PC-9 (cell line): Measurements from ENCODE around the gene ROBO1.

ENCODE experiments used
- EZH2 ChIP-seq: fragments of 200-600 bp; sonication (generic); IDR thresholded peaks from 2 replicates; pipeline ENCODE4 v1.8.0; 2017; ENCODE audit warnings: antibody characterized with exemption, low read depth
- TF ChIP-seq, protein P1 (sequence below): fragments of 200-600 bp; sonication (generic); conservative IDR thresholded peaks from 2 replicates; pipeline ENCODE4 v1.6.1; 2017; ENCODE audit warnings: mixed run types, antibody characterized with exemption, mild to moderate bottlenecking, moderate library complexity

DNA sequence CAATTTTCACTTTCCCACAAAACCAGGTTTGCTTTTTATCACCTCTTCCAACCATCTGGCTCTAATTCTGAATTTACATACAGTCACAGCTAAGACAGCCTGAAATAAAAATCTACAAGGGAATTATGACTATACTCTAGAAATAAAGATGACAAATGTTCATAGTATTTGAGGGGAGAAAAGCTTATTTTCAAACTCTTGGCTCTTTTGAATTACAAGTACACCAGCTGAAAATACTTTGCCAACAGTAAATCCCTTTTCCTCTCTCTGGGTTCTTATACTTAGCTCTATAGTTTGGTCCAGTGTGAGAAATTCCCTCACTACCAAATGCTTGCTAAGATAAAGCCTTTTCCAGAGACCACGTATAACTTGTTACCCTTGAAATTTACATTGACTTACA lies 1037.9 kb downstream of the ROBO1 start:
- TF ChIP-seq, protein P1, sequence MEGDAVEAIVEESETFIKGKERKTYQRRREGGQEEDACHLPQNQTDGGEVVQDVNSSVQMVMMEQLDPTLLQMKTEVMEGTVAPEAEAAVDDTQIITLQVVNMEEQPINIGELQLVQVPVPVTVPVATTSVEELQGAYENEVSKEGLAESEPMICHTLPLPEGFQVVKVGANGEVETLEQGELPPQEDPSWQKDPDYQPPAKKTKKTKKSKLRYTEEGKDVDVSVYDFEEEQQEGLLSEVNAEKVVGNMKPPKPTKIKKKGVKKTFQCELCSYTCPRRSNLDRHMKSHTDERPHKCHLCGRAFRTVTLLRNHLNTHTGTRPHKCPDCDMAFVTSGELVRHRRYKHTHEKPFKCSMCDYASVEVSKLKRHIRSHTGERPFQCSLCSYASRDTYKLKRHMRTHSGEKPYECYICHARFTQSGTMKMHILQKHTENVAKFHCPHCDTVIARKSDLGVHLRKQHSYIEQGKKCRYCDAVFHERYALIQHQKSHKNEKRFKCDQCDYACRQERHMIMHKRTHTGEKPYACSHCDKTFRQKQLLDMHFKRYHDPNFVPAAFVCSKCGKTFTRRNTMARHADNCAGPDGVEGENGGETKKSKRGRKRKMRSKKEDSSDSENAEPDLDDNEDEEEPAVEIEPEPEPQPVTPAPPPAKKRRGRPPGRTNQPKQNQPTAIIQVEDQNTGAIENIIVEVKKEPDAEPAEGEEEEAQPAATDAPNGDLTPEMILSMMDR, result no peak
- TF ChIP-seq EZH2, result no peak
